Muscle layer of duodenum (tissue), 2 donors: ENCODE results near the gene ITGB4.

Source experiments
- H3K27ac ChIP-seq: one replicate; pipeline ENCODE4 v1.7.0; 2013; ENCODE audit warnings: mild to moderate bottlenecking, low read length
- H3K27me3 ChIP-seq: one replicate; pipeline ENCODE4 v1.7.0; 2013; ENCODE audit warnings: low read depth, mild to moderate bottlenecking, control low read depth, low read length
- H3K36me3 ChIP-seq, 2 donors: one replicate each; pipeline ENCODE4 v1.7.0; 2013; ENCODE audit warnings: low read length in 2 of 2, control low read depth in 1 of 2, mild to moderate bottlenecking in 1 of 2; ENCODE audit not compliant: insufficient read depth in 2 of 2, control insufficient read depth in 1 of 2
- H3K4me1 ChIP-seq, 2 donors: one replicate each; pipeline ENCODE4 v1.7.0; 2013; ENCODE audit warnings: low read length in 2 of 2, mild to moderate bottlenecking in 2 of 2, control low read depth in 1 of 2, moderate library complexity in 1 of 2; ENCODE audit not compliant: insufficient read depth in 2 of 2, control insufficient read depth in 1 of 2
- H3K4me3 ChIP-seq, 2 donors: one replicate each; pipeline ENCODE4 v1.7.0; 2013; ENCODE audit warnings: low read length in 2 of 2, low read depth in 1 of 2, mild to moderate bottlenecking in 1 of 2
- H3K9me3 ChIP-seq, 2 donors: one replicate each; pipeline ENCODE4 v1.7.0; 2013; ENCODE audit warnings: low read length in 2 of 2, control low read depth in 1 of 2, mild to moderate bottlenecking in 1 of 2; ENCODE audit not compliant: control insufficient read depth in 1 of 2
- donor health status: healthy.

The ITGB4 gene

GRCh38 chr17:75791254-75791653 is 70.0 kb downstream of the ITGB4 start:
- no peaks in the 10 kb centered on the region for H3K27me3 ChIP-seq
- peaks cover 0 to 6% of the 10 kb centered on the region in 2 donors for H3K36me3 ChIP-seq
- H3K9me3 ChIP-seq: no peaks in the 10 kb centered on the region
- H3K4me1 ChIP-seq: peaks cover 2 to 3% of the 10 kb centered on the region in 2 donors
- H3K27ac ChIP-seq: no peak overlapping the region
- H3K4me3 ChIP-seq: no peak overlapping the region

DNA sequence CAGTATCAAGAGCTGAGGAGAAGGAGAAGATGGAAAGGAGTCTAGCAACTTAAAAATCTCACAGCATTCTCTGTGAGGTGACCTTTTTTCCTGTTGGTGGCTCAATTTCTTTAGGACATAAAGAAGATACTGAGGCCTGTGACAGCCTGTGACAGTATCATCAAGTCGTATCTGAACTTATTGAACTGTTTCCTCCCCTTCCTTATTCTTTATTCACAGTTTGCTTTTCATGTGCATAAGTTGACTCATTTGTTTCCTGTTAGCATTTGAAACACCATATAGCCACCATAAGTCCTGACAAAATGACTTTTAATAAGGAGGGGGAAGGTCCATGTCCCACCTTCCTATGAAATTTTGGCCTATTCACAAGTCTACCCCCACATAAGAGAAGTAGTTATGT is 72.2 kb downstream of the ITGB4 start:
- Histone ChIP-seq H3K27ac (no peak overlapping the region), H3K4me3 (no peak overlapping the region), H3K27me3 (no peaks in the 10 kb centered on the region), H3K4me1 (no peaks in the 10 kb centered on the region), H3K9me3 (no peaks in the 10 kb centered on the region), H3K36me3 (peaks cover 9 to 12% of the 10 kb centered on the region in 2 donors)

GRCh38 chr17:75795820-75796607 is 74.8 kb downstream of the ITGB4 start:
- peaks cover 19 to 21% of the 10 kb centered on the region in 2 donors for H3K36me3 ChIP-seq
- H3K9me3 ChIP-seq: no peaks in the 10 kb centered on the region
- no peaks in the 10 kb centered on the region for H3K4me1 ChIP-seq
- H3K27me3 ChIP-seq: no peaks in the 10 kb centered on the region
- H3K27ac ChIP-seq: no peak overlapping the region
- no peak overlapping the region for H3K4me3 ChIP-seq

DNA sequence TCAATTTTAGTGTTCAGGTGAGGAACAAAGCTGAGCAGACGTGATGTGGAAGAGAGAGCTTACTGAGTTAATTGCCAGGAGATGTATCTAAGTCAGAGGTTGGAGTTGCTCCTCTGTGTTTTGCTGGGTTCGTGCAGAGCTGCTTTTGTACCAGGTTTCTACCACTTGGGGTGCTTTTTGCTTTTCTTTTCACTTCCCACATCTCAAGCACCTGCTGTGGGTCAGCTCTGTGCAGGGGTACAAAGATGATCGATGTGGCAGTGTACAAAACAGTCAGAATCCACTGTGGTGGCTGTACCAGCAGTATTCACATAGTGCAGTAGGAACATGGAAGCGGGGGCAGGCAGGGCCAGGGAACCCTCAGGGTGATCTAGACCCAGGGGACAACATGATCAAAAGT is 78.1 kb downstream of the ITGB4 start:
- Histone ChIP-seq H3K9me3 (no peaks in the 10 kb centered on the region), H3K27ac (no peak overlapping the region), H3K36me3 (peaks cover 13 to 21% of the 10 kb centered on the region in 2 donors), H3K4me1 (no peaks in the 10 kb centered on the region), H3K4me3 (no peak overlapping the region), H3K27me3 (no peaks in the 10 kb centered on the region)

DNA sequence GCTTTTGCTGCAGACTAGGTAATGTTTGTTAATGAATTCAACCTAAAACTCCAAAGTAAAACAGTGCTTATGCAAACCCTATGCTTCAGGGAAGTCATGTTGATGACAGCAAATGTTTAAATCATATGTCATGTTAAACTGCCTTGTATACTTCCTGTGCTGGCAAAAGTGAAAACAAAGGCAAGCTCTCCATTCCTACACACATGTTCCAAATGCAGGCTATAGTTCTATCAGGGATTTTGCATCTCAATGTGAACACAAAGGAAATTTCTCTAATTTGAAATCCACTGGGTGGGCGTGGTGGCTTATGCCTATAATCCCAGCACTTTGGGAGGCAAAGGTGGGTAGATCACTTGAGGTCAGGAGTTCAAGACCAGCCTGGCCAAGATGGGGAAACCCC is 82.6 kb downstream of the ITGB4 start:
- H3K36me3 ChIP-seq: peaks cover 7 to 12% of the 10 kb centered on the region in 2 donors

GRCh38 chr17:75806822-75807500 is 85.7 kb downstream of the ITGB4 start:
- Histone ChIP-seq H3K36me3 (peaks cover 9 to 20% of the 10 kb centered on the region in 2 donors), H3K27me3 (no peaks in the 10 kb centered on the region), H3K9me3 (no peaks in the 10 kb centered on the region), H3K27ac (no peak overlapping the region), H3K4me3 (no peak overlapping the region), H3K4me1 (peaks cover 0 to 4% of the 10 kb centered on the region in 2 donors)

More for the DNA sequence above, 82.6 kb downstream of the ITGB4 start:
- no peak overlapping the region for H3K27ac ChIP-seq
- H3K4me3 ChIP-seq: no peak overlapping the region
- H3K27me3 ChIP-seq: no peaks in the 10 kb centered on the region
- no peaks in the 10 kb centered on the region for H3K4me1 ChIP-seq
- H3K9me3 ChIP-seq: no peaks in the 10 kb centered on the region
